Peyer's patch (tissue), 4 donors: ENCODE measurements around the gene NOVA1. TPM values are rescaled to one million over a fixed set of nuclear protein-coding genes. Genes with fewer than 3 reads are reported as not detected.

Experiments
- DNase-seq, 3 donors: peaks; one replicate each; pipeline ENCODE4 v3.0.0-alpha.2; 2017 to 2019
- H3K27ac ChIP-seq, 4 donors: fragments of 200-600 bp; sonication (generic); one replicate each; pipeline ENCODE4 v1.5.1; 2016 to 2019
- H3K27me3 ChIP-seq, 2 donors: fragments of 200-600 bp; sonication (generic); one replicate each; pipeline ENCODE4 v1.5.1; 2019
- H3K36me3 ChIP-seq, 3 donors: fragments of 200-600 bp; sonication (generic); one replicate each; pipeline ENCODE4 v1.5.1; 2016 to 2019
- H3K4me1 ChIP-seq, 4 donors: fragments of 200-600 bp; sonication (generic); one replicate each; pipeline ENCODE4 v1.5.1; 2016 to 2019
- H3K4me3 ChIP-seq, 4 donors: fragments of 200-600 bp; sonication (generic); 1 replicate in 3 of 4; 2 replicates in 1 of 4; pipeline ENCODE4 v1.5.1; 2016 to 2019; ENCODE audit warnings: mild to moderate bottlenecking in 1 of 4
- H3K9me3 ChIP-seq, 4 donors: fragments of 200-600 bp; sonication (generic); one replicate each; pipeline ENCODE4 v1.5.1; 2016 to 2019; ENCODE audit warnings: mild to moderate bottlenecking in 1 of 4
- POLR2A ChIP-seq, 2 donors: fragments of 450-650 bp; IDR thresholded peaks; one replicate each; pipeline ENCODE4 v1.5.1; 2017; ENCODE audit warnings: antibody characterized with exemption in 2 of 2, mild to moderate bottlenecking in 2 of 2, moderate library complexity in 2 of 2
- total RNA-seq, 4 donors: library from RNA; depleted of rRNA; stranded (reverse); fragments of >200 nt; gene quantifications; one replicate each; pipeline ENCODE4 v1.1.0, GENCODE V29; 2016
- TF ChIP-seq, protein P1 (sequence below), 6 experiments: fragments of 450-650 bp in 4 of 6; fragments of 200-600 bp in 2 of 6; sonication (generic) in 1 of 6; IDR thresholded peaks; one replicate each; pipeline ENCODE4 v1.5.1; 2017 to 2019; ENCODE audit warnings: antibody characterized with exemption in 6 of 6, mild to moderate bottlenecking in 3 of 6, moderate library complexity in 1 of 6

Gene NOVA1
- total RNA-seq, 4 donors from 2014 or later = 2.6 to 39.6 (median 5.8) TPM

DNA sequence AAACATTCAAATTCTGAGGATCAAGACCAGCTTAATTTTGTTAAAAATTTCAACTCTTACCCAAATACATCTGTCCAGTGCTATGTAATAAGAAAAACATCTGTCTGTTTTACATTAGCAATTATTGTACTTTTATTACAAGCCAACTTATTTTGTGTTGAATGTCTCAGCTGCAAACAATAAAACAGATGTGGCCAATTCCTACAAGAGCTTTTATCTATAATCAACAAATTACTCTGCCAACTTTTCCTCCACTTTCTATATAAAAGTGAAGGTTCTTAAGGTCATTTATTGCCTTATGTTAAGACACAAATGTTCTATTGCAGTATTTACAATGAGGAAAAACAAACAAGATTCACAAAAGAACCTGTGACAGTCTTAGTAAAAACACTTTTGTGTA is 72.7 kb downstream of the NOVA1 start:
- no peaks in the 10 kb centered on the region for H3K9me3 ChIP-seq
- no peak for DNase-seq
- TF ChIP-seq, protein P1, sequence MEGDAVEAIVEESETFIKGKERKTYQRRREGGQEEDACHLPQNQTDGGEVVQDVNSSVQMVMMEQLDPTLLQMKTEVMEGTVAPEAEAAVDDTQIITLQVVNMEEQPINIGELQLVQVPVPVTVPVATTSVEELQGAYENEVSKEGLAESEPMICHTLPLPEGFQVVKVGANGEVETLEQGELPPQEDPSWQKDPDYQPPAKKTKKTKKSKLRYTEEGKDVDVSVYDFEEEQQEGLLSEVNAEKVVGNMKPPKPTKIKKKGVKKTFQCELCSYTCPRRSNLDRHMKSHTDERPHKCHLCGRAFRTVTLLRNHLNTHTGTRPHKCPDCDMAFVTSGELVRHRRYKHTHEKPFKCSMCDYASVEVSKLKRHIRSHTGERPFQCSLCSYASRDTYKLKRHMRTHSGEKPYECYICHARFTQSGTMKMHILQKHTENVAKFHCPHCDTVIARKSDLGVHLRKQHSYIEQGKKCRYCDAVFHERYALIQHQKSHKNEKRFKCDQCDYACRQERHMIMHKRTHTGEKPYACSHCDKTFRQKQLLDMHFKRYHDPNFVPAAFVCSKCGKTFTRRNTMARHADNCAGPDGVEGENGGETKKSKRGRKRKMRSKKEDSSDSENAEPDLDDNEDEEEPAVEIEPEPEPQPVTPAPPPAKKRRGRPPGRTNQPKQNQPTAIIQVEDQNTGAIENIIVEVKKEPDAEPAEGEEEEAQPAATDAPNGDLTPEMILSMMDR (IDR thresholded peaks at IDR 0.05) = no peak
- TF ChIP-seq POLR2A (IDR thresholded peaks at IDR 0.05) = no peak
- no peaks in the 10 kb centered on the region for H3K27me3 ChIP-seq
- H3K4me3 ChIP-seq = no peak overlapping the region
- no peaks in the 10 kb centered on the region for H3K36me3 ChIP-seq
- no peak overlapping the region for H3K27ac ChIP-seq
- H3K4me1 ChIP-seq = no peaks in the 10 kb centered on the region

DNA sequence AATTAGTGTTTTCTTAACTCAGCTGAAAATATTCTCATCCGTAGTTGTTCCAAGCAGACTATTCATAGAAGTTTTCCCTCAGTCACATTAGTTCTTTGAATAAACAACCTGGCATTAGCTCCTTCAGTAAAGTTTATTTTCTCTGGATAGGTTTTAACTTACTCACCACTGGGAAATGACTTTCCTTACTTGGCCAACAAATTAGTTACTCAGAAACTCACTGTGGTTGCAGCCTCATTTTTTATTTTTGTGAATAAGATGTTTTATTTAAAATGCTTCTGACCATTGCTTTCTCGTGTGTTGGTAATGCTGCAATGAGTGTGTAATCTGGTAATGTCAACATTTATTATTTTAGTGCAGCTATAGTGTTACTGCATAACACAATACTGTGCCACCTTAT is 74.9 kb downstream of the NOVA1 start:
- TF ChIP-seq POLR2A (IDR thresholded peaks at IDR 0.05) = no peak
- TF ChIP-seq, protein P1 (IDR thresholded peaks at IDR 0.05) = no peak
- Histone ChIP-seq H3K9me3 (no peaks in the 10 kb centered on the region), H3K27ac (no peak overlapping the region), H3K4me3 (no peak overlapping the region), H3K36me3 (no peaks in the 10 kb centered on the region), H3K27me3 (no peaks in the 10 kb centered on the region), H3K4me1 (no peaks in the 10 kb centered on the region)
- no peak for DNase-seq

DNA sequence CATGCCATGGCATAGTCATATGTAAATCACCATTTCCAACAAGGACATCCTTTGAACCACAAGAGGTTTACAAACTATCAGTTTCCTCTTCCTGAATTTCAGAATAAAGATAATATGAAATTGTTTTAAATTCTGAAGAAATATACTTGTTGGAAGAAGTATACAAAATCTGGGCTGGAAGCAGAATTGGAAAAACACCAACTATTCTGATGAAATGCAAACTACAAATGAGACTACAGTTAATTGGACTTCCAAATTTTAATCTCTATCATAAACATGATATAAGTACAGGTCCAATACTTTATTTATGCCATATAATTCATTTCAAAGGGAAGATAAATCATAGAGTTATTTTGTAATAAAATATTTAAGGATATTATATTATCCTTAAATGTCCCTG is 80.1 kb downstream of the NOVA1 start:
- DNase-seq = no peak
- no peak overlapping the region for H3K4me3 ChIP-seq
- no peaks in the 10 kb centered on the region for H3K36me3 ChIP-seq
- no peaks in the 10 kb centered on the region for H3K4me1 ChIP-seq
- no peaks in the 10 kb centered on the region for H3K27me3 ChIP-seq
- H3K27ac ChIP-seq = no peak overlapping the region
- H3K9me3 ChIP-seq = no peaks in the 10 kb centered on the region
- no peak for TF ChIP-seq POLR2A (IDR thresholded peaks at IDR 0.05)
- TF ChIP-seq, protein P1 (IDR thresholded peaks at IDR 0.05) = no peak

DNA sequence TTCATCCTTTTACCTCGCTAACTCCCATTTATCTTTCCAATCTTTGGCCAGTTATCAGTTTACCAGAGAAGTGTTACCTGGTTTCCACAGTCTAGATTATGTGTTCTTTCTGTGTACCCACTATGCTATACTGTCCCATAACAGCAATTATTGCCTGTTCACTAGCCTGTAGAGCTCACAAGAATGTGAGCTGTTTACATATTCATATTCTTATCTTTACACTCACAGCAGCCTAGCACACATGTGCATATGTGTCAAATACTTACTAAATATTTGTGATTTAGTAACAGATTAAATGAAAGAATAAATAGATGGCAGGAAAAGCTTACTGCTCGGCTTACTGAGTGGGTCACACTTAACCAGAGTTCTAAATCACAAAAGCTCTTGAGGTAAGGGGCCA is 97.8 kb downstream of the NOVA1 start:
- Histone ChIP-seq H3K4me1 (no peaks in the 10 kb centered on the region), H3K4me3 (no peak overlapping the region), H3K36me3 (no peaks in the 10 kb centered on the region), H3K27me3 (no peaks in the 10 kb centered on the region), H3K9me3 (no peaks in the 10 kb centered on the region), H3K27ac (no peak overlapping the region)
- TF ChIP-seq POLR2A (IDR thresholded peaks at IDR 0.05) = no peak
- TF ChIP-seq, protein P1 (IDR thresholded peaks at IDR 0.05) = no peak
- no peak for DNase-seq

DNA sequence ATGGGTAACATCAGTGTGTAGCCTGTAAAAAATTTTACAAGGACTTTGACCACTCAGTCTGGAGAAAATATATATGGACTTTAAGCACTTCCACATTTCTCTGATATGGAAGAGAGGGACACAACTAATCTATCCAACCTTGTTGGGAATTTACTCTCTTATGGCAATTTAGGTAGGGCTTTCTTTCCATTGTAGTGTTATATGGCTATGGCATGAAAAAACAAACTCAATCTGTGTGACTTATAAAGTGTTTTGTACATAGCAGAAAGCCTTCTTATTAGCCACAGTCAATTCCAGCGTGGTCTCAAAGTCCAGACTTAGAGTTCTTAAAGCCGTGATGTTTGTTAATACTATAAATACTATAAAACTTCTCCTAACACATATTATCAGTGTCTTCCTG is 98.3 kb downstream of the NOVA1 start:
- H3K27ac ChIP-seq = no peak overlapping the region
- no peak for TF ChIP-seq POLR2A (IDR thresholded peaks at IDR 0.05)
- TF ChIP-seq, protein P1 (IDR thresholded peaks at IDR 0.05) = no peak
- H3K4me1 ChIP-seq = no peaks in the 10 kb centered on the region
- DNase-seq = no peak
- H3K9me3 ChIP-seq = no peaks in the 10 kb centered on the region
- H3K27me3 ChIP-seq = no peaks in the 10 kb centered on the region
- H3K4me3 ChIP-seq = no peak overlapping the region
- H3K36me3 ChIP-seq = no peaks in the 10 kb centered on the region

DNA sequence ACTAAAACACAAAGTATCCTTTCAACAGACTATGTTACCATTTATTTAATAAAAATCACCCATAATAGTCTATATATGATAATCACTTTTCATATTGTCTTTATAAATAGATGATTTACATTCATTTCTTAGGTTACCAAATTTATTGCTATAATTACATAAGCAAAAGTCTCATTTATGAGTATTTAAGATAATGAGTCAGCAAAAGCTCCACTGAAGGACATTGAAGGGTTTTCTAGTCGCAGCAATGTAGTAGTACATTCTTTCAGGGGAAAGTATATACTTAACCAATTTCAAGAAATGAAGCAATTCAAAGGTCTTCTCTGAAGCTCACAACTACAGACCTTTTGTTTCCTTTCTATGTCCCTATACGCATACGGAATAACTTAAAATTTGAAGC is 110.9 kb downstream of the NOVA1 start:
- Histone ChIP-seq H3K27me3 (no peaks in the 10 kb centered on the region), H3K36me3 (no peaks in the 10 kb centered on the region), H3K27ac (no peak overlapping the region), H3K9me3 (no peaks in the 10 kb centered on the region), H3K4me3 (no peak overlapping the region), H3K4me1 (no peaks in the 10 kb centered on the region)
- DNase-seq = no peak
- TF ChIP-seq POLR2A (IDR thresholded peaks at IDR 0.05) = no peak
- TF ChIP-seq, protein P1 (IDR thresholded peaks at IDR 0.05) = no peak
